K562 (cell line): ENCODE data around the gene CRTC3.

Experiments
- NFRKB ChIP-seq: fragments of 450-650 bp; IDR thresholded peaks from 2 replicates; pipeline ENCODE4 v1.6.1; 2016; ENCODE audit warnings: low read depth
- TAF15 ChIP-seq: fragments of 200-400 bp; formaldehyde crosslinking; IDR thresholded peaks from 2 replicates; pipeline ENCODE4 v1.6.1; 2017; ENCODE audit warnings: mild to moderate bottlenecking, low read depth, low read length, moderate library complexity
- ZC3H4 ChIP-seq: sonication (generic); formaldehyde crosslinking; IDR thresholded peaks from 2 replicates; pipeline ENCODE4 v1.9.0; 2021; ENCODE audit warnings: missing genetic modification reagents, borderline replicate concordance
- TF ChIP-seq, protein P1 (sequence below): fragments of 450-650 bp; IDR thresholded peaks from 2 replicates; pipeline ENCODE4 v1.7.0; 2016; ENCODE audit warnings: borderline replicate concordance

- TF ChIP-seq, protein P1, sequence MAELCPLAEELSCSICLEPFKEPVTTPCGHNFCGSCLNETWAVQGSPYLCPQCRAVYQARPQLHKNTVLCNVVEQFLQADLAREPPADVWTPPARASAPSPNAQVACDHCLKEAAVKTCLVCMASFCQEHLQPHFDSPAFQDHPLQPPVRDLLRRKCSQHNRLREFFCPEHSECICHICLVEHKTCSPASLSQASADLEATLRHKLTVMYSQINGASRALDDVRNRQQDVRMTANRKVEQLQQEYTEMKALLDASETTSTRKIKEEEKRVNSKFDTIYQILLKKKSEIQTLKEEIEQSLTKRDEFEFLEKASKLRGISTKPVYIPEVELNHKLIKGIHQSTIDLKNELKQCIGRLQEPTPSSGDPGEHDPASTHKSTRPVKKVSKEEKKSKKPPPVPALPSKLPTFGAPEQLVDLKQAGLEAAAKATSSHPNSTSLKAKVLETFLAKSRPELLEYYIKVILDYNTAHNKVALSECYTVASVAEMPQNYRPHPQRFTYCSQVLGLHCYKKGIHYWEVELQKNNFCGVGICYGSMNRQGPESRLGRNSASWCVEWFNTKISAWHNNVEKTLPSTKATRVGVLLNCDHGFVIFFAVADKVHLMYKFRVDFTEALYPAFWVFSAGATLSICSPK, result no peak
- no peak for TF ChIP-seq NFRKB
- TF ChIP-seq ZC3H4 (CRISPR knock-in tag), result no peak
- TF ChIP-seq TAF15, result no peak
Measured at GRCh38 chr15:90691982-90692773, 162.5 kb downstream of the CRTC3 start.
